ENCODE measurements around the gene IPCEF1. TPM values are rescaled to one million over a fixed set of nuclear protein-coding genes. Genes with fewer than 3 reads are reported as not detected.

The IPCEF1 gene
- total and polyA plus RNA-seq, 2 of the 8 experiments (the other 6 are each of a cell fraction or from before 2014, with no cell fraction given), result 0.41 to 0.78 TPM

DNA sequence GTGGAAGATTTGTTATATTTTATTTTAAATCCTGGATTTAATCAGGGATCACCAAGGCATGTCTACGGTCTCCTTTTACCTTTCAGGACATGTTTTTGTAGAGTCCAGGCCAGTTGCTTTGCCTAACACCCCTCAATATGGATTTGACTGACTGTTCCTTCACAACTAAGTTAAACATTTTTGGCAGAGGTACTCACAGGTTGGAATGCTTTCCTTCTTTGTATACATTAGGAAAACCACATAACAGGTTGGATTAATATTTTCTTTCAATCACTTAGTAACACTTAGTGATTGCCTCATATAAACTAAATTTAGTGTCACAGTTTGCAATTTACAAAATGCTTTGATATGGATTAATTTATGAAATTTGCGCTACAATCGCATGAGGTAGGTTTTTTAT is 64.5 kb downstream of the IPCEF1 start:
- Histone ChIP-seq H3K18ac (ENCODE audit: extremely low read depth, low read length) (no peak overlapping the region), H3K79me2 (ENCODE audit: control insufficient read depth in 1 of 2, insufficient read depth in 2 of 2, low read length in 2 of 2) (no peaks in the 10 kb centered on the region), H3K4ac (replicated peaks; ENCODE audit: insufficient read length, low read depth, low read length) (no peak overlapping the region), H3K4me3 (ENCODE audit: extremely low read depth in 1 of 4, insufficient read depth in 2 of 4, low read depth in 3 of 4, low read length in 4 of 4) (no peak overlapping the region), H4K91ac (replicated peaks; ENCODE audit: insufficient read length, low read length) (no peak overlapping the region), H2BK120ac (replicated peaks; ENCODE audit: low read depth, low read length) (no peak overlapping the region), H4K5ac (ENCODE audit: insufficient read length, low read depth, low read length) (no peak overlapping the region), H3K4me2 (ENCODE audit: insufficient read depth in 1 of 2, low read depth in 2 of 2, low read length in 2 of 2) (no peak overlapping the region), H3K9me3 (ENCODE audit: insufficient read depth in 2 of 2, low read depth in 1 of 2, low read length in 1 of 2) (no peaks in the 10 kb centered on the region), H3K4me1 (replicated peaks in 1 of 4; ENCODE audit: control insufficient read depth in 3 of 4, insufficient read depth in 4 of 4, low read length in 3 of 4) (no peaks in the 10 kb centered on the region), H3K9ac (replicated peaks in 1 of 4; ENCODE audit: extremely low read depth in 1 of 4, low read depth in 3 of 4, low read length in 3 of 4) (no peak overlapping the region), H2AFZ (ENCODE audit: low read length) (no peak overlapping the region), H4K8ac (ENCODE audit: extremely low read depth, insufficient read depth, low read length) (no peak overlapping the region), H3K23ac (ENCODE audit: insufficient read length) (no peak overlapping the region), H3K27me3 (replicated peaks in 1 of 4; ENCODE audit: control insufficient read depth in 3 of 4, extremely low read depth in 1 of 4, insufficient read depth in 3 of 4, low read length in 3 of 4) (no peaks in the 10 kb centered on the region), H3K27ac (ENCODE audit: low read depth, low read length) (no peak overlapping the region), H3K36me3 (ENCODE audit: control insufficient read depth in 2 of 4, insufficient read depth in 4 of 4, low read length in 3 of 4) (no peaks in the 10 kb centered on the region), H4K20me1 (replicated peaks in 1 of 2; ENCODE audit: control insufficient read depth in 1 of 2, insufficient read depth in 2 of 2, low read length in 2 of 2) (no peaks in the 10 kb centered on the region), H2BK20ac (ENCODE audit: low read length) (no peak overlapping the region), H3K79me1 (ENCODE audit: low read depth, low read length) (no peaks in the 10 kb centered on the region), H3K14ac (ENCODE audit: insufficient read length) (no peak overlapping the region), H3K56ac (replicated peaks; ENCODE audit: insufficient read length, low read depth, low read length) (no peak overlapping the region), H2AK5ac (ENCODE audit: low read depth, low read length) (no peak overlapping the region), H2BK12ac (ENCODE audit: low read depth, low read length) (no peak overlapping the region), H3K23me2 (ENCODE audit: low read depth, low read length) (no peaks in the 10 kb centered on the region), H2BK5ac (ENCODE audit: low read depth, low read length) (no peak overlapping the region), H2BK15ac (ENCODE audit: low read length) (no peak overlapping the region)
- ChIA-PET CTCF (ENCODE audit: partially characterized antibody) (no interaction called here), POLR2A (ENCODE audit: partially characterized antibody) (no interaction called here)
- TF ChIP-seq RNF2 (IDR thresholded peaks at IDR 0.05; ENCODE audit: borderline replicate concordance, low read depth, low read length, missing control alignments, poor library complexity, severe bottlenecking) (no peak), SIRT6 (IDR thresholded peaks at IDR 0.05; ENCODE audit: low read length) (no peak)
- no peak for FAIRE-seq
- DNase-seq (ENCODE audit: low read depth in 1 of 2, low spot score in 2 of 2), result no peak
- WGBS, 2 experiments (ENCODE audit: extremely low coverage in 1 of 2, insufficient coverage in 1 of 2, insufficient read length in 1 of 2, insufficient replicate concordance in 2 of 2, low coverage in 1 of 2, low lambda C conversion rate in 2 of 2, missing lambda C conversion rate in 1 of 2), result 61% methylated on average over 3 of the region's 3 CpGs; no CpG with 5 or more reads in 1 of the 2 experiments
